Measurements from ENCODE around the gene IL4R.

GRCh38 chr16:27285676-27286196 lies 28.0 kb upstream of the IL4R start:
- TF ChIP-seq CTCF (conservative IDR thresholded peaks at IDR 0.05; ENCODE audit: low read length) (no peak), EZH2phosphoT487 (IDR thresholded peaks at IDR 0.05; ENCODE audit: borderline replicate concordance, low read depth, low read length) (no peak)

Data from OCI-LY7 (cell line).